ENCODE measurements around the gene LIME1.

The LIME1 gene

GRCh38 chr20:63690898-63691710 is 45.4 kb upstream of the LIME1 start:
- H3K4me3 ChIP-seq (ENCODE audit: low read depth, low read length), result no peak overlapping the region
- DNase-seq (ENCODE audit: low read depth), result no peak
- TF ChIP-seq CTCF (IDR thresholded peaks at IDR 0.05; ENCODE audit: control insufficient read depth, extremely low read depth, insufficient read depth), result no peak

DNA sequence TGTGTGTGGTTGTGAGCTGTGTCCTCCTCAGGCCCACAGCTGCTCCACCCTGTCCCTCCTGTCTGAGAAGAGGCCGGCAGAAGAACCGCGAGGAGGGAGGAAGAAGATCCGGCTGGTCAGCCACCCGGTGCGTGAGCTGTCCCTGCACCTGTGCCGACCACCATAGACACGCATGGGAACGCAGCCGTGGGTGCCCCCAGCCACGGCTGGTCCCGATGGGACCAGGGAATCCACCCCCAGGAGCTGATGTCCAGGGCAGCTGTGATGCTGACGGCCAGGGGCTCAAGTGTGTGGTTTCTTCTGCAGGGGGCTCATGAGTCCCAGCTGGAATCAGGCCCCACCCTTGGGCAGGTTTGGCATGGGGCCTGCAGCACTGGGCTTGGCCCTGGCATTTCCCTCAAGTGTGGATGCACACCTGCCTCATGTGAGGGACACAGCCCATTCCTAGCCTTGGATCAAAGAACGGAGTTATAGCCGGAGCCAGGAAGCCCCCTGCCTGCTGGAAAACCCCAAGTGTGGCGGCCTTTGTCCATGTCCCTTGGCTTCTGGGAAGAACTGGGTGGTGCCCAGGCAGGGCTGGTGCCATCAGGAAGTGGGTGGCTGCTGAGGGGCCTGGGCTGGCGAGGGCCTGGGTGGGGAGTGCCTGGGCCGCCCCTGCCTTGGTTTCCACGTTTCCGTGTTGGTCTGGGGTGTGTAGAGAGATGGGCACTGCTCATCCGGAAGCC is 44.6 kb upstream of the LIME1 start:
- TF ChIP-seq CTCF (IDR thresholded peaks at IDR 0.05; ENCODE audit: control insufficient read depth, extremely low read depth, insufficient read depth), result no peak
- H3K4me3 ChIP-seq (ENCODE audit: low read depth, low read length), result no peak overlapping the region
- DNase-seq (ENCODE audit: low read depth), result no peak

DNA sequence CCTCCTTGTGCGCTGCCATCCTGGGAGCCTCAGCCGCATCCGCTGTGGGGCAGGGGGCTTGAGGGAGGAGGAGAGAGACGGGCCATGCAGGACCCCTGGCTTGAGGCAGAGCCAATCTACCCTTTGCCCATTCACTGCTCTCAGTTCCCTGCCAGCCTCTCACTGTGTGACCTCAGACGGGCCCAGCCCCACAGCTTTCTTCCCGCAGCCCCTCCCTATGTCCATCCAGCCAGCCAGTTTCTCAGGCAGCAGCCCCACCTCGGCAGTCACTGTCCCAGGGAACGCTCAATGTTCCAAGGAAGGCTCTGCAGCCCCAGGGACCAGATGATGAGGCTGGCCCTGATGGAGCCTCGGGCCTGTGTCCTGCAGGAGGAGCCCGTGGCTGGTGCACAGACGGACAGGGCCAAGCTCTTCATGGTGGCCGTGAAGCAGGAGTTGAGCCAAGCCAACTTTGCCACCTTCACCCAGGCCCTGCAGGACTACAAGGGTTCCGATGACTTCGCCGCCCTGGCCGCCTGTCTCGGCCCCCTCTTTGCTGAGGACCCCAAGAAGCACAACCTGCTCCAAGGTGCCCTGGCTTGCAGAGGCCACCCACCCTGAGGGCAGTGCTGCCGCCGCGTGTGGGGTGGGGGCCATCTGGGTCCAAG is 43.9 kb upstream of the LIME1 start:
- no peak overlapping the region for H3K4me3 ChIP-seq (ENCODE audit: low read depth, low read length)
- no peak for DNase-seq (ENCODE audit: low read depth)
- peak; percentile 12; the same call in 1 of the 2 replicates for TF ChIP-seq CTCF (IDR thresholded peaks at IDR 0.05; ENCODE audit: control insufficient read depth, extremely low read depth, insufficient read depth)

DNA sequence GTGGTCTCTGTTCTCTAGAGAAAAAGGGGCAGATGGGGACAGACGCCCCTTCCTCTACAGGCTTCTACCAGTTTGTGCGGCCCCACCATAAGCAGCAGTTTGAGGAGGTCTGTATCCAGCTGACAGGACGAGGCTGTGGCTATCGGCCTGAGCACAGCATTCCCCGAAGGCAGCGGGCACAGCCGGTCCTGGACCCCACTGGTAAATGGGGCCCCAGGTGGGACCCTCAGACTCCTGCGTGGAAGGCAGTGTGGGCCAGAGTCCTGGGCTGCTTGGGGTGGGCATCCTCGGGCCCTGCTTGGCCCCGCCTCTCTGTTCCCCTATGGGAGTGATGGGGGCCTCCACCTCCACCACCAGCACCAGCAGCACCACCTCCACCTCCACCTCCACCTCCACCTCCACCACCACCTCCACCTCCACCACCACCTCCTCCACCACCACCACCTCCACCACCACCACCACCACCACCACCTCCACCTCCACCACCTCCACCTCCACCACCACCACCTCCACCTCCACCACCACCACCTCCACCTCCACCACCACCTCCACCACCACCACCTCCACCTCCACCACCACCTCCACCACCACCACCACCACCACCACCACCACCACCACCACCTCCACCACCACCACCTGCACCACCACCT is 43.3 kb upstream of the LIME1 start:
- no peak for DNase-seq (ENCODE audit: low read depth)
- no peak for TF ChIP-seq CTCF (IDR thresholded peaks at IDR 0.05; ENCODE audit: control insufficient read depth, extremely low read depth, insufficient read depth)
- H3K4me3 ChIP-seq (ENCODE audit: low read depth, low read length), result no peak overlapping the region

GRCh38 chr20:63693733-63694583 is 42.5 kb upstream of the LIME1 start:
- no peak overlapping the region for H3K4me3 ChIP-seq (ENCODE audit: low read depth, low read length)
- DNase-seq (ENCODE audit: low read depth), result no peak
- TF ChIP-seq CTCF (IDR thresholded peaks at IDR 0.05; ENCODE audit: control insufficient read depth, extremely low read depth, insufficient read depth), result no peak

Measured in LNCaP clone FGC (cell line).